ENCODE measurements around the gene TBC1D1. TPM values are rescaled to one million over a fixed set of nuclear protein-coding genes. Genes with fewer than 3 reads are reported as not detected.

Gene TBC1D1
- polyA plus RNA-seq, 1 donor from 2014 or later = 23.2 TPM

- no peak overlapping the region for H3K9ac ChIP-seq (ENCODE audit: low read length)
- TF ChIP-seq EP300 (conservative IDR thresholded peaks at IDR 0.05; ENCODE audit: poor library complexity, severe bottlenecking) (no peak), MXI1 (conservative IDR thresholded peaks at IDR 0.05; ENCODE audit: poor library complexity, severe bottlenecking) (no peak), REST (IDR thresholded peaks at IDR 0.05; ENCODE audit: borderline replicate concordance) (no peak), RAD21 (conservative IDR thresholded peaks at IDR 0.05) (no peak), SMC3 (conservative IDR thresholded peaks at IDR 0.05; ENCODE audit: poor library complexity) (no peak), POLR2AphosphoS5 (IDR thresholded peaks at IDR 0.05) (no peak), EZH2 (IDR thresholded peaks at IDR 0.05; ENCODE audit: borderline replicate concordance, insufficient read depth, low read length, poor library complexity, severe bottlenecking) (no peak), TAF1 (IDR thresholded peaks at IDR 0.05; ENCODE audit: low read depth) (no peak)
- TF ChIP-seq, protein P1, sequence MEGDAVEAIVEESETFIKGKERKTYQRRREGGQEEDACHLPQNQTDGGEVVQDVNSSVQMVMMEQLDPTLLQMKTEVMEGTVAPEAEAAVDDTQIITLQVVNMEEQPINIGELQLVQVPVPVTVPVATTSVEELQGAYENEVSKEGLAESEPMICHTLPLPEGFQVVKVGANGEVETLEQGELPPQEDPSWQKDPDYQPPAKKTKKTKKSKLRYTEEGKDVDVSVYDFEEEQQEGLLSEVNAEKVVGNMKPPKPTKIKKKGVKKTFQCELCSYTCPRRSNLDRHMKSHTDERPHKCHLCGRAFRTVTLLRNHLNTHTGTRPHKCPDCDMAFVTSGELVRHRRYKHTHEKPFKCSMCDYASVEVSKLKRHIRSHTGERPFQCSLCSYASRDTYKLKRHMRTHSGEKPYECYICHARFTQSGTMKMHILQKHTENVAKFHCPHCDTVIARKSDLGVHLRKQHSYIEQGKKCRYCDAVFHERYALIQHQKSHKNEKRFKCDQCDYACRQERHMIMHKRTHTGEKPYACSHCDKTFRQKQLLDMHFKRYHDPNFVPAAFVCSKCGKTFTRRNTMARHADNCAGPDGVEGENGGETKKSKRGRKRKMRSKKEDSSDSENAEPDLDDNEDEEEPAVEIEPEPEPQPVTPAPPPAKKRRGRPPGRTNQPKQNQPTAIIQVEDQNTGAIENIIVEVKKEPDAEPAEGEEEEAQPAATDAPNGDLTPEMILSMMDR (IDR thresholded peaks at IDR 0.05; ENCODE audit: poor library complexity, severe bottlenecking) = no peak
- H3K4me3 ChIP-seq (ENCODE audit: low read length) = no peak overlapping the region
- no peak overlapping the region for H3K4me2 ChIP-seq (ENCODE audit: low read length)
- H2AFZ ChIP-seq (ENCODE audit: low read depth, low read length) = no peak overlapping the region
- no peaks in the 10 kb centered on the region for H4K20me1 ChIP-seq (ENCODE audit: insufficient read depth)
- no peaks in the 10 kb centered on the region for H3K27me3 ChIP-seq (ENCODE audit: insufficient read depth, low read depth, low read length)
- no peaks in the 10 kb centered on the region for H3K36me3 ChIP-seq (ENCODE audit: insufficient read depth, low read length)
- H3K27ac ChIP-seq (ENCODE audit: low read length) = no peak overlapping the region
- no peaks in the 10 kb centered on the region for H3K9me3 ChIP-seq (ENCODE audit: low read length)
- H3F3A ChIP-seq (ENCODE audit: insufficient read depth, low read length, poor library complexity, severe bottlenecking) = no peaks in the 10 kb centered on the region
- no peaks in the 10 kb centered on the region for H3K79me2 ChIP-seq (replicated peaks; ENCODE audit: insufficient read depth, low read length)
- H3K9me2 ChIP-seq (ENCODE audit: insufficient read depth, low read length) = no peaks in the 10 kb centered on the region
Observed at GRCh38 chr4:37858872-37859271, 32.0 kb upstream of the TBC1D1 start.

DNA sequence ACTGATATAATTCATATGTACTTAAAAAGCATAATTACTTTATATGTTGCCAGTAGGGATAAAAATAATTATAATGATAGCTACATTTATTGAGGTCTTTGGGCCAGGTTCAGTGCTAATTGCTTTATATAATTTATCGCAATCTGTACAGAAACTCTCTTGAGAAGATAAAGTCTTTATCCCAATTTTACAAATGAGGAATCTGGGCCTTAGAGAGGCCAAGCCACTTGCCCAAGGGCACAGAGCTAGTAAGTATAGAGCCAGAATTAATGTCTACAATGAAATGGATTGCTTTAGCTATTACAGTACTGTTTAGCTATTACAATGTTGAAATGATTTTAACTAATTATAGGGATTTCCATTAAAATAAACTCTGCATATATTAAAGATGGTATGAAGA, 30.6 kb upstream of the TBC1D1 start:
- H3K9me2 ChIP-seq (ENCODE audit: insufficient read depth, low read length) = no peaks in the 10 kb centered on the region
- no peak overlapping the region for H3K4me2 ChIP-seq (ENCODE audit: low read length)
- H4K20me1 ChIP-seq (ENCODE audit: insufficient read depth) = no peaks in the 10 kb centered on the region
- no peaks in the 10 kb centered on the region for H3F3A ChIP-seq (ENCODE audit: insufficient read depth, low read length, poor library complexity, severe bottlenecking)
- H3K79me2 ChIP-seq (replicated peaks; ENCODE audit: insufficient read depth, low read length) = no peaks in the 10 kb centered on the region
- no peaks in the 10 kb centered on the region for H3K27me3 ChIP-seq (ENCODE audit: insufficient read depth, low read depth, low read length)
- H3K4me3 ChIP-seq (ENCODE audit: low read length) = no peak overlapping the region
- no peak overlapping the region for H3K9ac ChIP-seq (ENCODE audit: low read length)
- no peaks in the 10 kb centered on the region for H3K9me3 ChIP-seq (ENCODE audit: low read length)
- no peaks in the 10 kb centered on the region for H3K36me3 ChIP-seq (ENCODE audit: insufficient read depth, low read length)
- H2AFZ ChIP-seq (ENCODE audit: low read depth, low read length) = no peak overlapping the region
- no peak overlapping the region for H3K27ac ChIP-seq (ENCODE audit: low read length)
- no peak for TF ChIP-seq MXI1 (conservative IDR thresholded peaks at IDR 0.05; ENCODE audit: poor library complexity, severe bottlenecking)
- no peak for TF ChIP-seq REST (IDR thresholded peaks at IDR 0.05; ENCODE audit: borderline replicate concordance)
- no peak for TF ChIP-seq EP300 (conservative IDR thresholded peaks at IDR 0.05; ENCODE audit: poor library complexity, severe bottlenecking)
- TF ChIP-seq EZH2 (IDR thresholded peaks at IDR 0.05; ENCODE audit: borderline replicate concordance, insufficient read depth, low read length, poor library complexity, severe bottlenecking) = no peak
- TF ChIP-seq, protein P1 (IDR thresholded peaks at IDR 0.05; ENCODE audit: poor library complexity, severe bottlenecking) = no peak
- TF ChIP-seq SMC3 (conservative IDR thresholded peaks at IDR 0.05; ENCODE audit: poor library complexity) = no peak
- no peak for TF ChIP-seq POLR2AphosphoS5 (IDR thresholded peaks at IDR 0.05)

Data from neural cell (in vitro differentiated cells).